GM10248 (cell line): ENCODE measurements around the gene ULK4.

Source experiments
- CTCF ChIA-PET: fragments of 300-600 bp; sonication (Branson Sonifier 250); formaldehyde crosslinking; extraction: SDS; loops from one replicate; lab custom pipeline; 2021; ENCODE audit warnings: antibody characterized with exemption; lab: Yijun Ruan, JAX
- POLR2A ChIA-PET: fragments of 350-650 bp; sonication (Branson Sonifier 250); formaldehyde crosslinking; extraction: SDS; loops from one replicate; lab custom pipeline; 2020; ENCODE audit warnings: antibody characterized with exemption; lab: Yijun Ruan, JAX
- DNase-seq: peaks from one replicate; pipeline ENCODE4 v3.0.0; 2012; ENCODE audit errors: extremely low spot score
- TF ChIP-seq, protein P1 (sequence below): IDR thresholded peaks from 2 replicates; pipeline ENCODE4 v1.5.1; 2012; ENCODE audit warnings: mild to moderate bottlenecking, low read depth; ENCODE audit errors: extremely low read depth, missing control alignments, control extremely low read depth

ULK4 gene

DNA sequence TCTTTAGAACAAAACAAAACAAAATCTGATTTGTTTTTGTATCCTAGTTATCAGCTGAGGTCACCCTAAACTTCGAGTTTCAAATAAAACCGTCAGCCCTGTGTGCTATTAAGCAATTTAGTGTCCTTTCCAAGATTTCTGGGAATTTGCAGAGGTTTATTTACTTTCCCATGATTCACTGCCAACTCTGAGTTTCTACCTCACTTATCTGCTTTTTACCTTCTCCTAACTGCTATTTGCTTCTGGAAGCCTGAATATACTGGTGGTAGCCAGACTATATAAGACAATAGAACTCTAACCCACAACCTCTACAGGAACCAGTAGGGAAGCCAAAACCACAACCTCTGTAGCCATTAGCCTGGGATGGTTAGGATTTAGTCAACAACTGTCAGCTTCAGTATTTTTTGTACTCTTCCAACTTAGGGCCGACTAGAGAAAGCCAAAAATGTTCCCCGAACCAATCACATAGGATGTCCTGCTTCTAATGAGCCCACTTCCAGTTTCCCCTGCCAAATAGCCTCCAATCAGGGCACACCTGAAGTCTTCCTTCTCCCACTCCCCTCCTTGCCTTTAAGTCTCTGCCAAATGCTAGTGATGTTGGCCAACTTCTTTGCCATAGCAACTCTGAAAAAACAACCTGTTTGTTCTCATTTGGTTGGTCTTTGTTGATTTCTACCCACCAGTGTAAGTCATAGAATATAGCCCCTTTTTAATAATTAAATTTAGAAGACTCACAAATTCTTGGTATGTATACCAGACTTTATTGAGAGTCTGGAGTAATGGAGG is 273.1 kb downstream of the ULK4 start:
- no peak for DNase-seq

DNA sequence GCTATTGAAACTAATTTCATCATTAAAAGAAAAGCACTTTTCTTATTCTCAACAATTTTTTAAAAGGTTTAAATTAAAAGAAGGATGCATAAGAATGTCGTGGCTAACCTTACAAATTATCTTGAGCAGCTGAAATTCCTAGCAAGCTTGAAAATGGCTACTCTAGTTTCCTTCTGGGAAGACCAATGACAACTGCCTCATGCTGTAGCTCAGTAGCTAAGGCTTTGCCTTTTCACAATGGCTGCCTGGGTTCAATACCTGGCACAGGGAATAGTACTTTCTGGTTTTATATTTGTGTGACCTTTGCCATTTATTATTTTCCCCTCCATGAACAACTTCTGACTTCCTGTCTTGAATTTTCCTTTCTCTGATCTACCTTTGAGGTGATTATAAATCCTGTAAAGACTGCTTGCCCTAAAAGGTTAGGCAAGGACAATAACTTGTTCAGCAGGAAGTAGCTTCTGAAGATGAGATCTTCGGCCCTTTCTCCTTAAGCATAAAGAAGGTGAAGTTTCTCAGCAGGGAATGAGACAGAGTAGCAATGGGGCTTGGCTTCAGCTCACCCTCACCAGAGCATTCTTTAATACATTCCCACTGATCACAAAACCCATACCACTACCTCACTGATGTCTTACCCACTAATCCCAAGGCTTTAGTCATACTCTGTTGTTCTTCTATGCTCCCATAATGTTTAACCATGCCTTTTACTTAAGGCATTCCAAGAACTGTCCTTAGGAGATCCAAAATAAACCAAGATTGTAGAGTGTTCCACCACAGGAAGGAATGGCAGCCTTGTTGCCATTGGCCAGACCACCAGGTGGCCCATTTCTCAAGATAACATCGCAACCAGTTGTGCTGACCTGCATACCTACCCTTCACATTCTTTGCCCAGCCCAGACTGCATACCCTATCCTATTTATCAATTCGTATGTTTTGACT is 276.8 kb downstream of the ULK4 start:
- ChIA-PET CTCF (interaction anchor here (0.8 to 1.2 kb wide), 2 partner anchors 9 to 10 kb away, joined by 3 read pairs; no protein-coding TSS in a partner anchor), POLR2A (no interaction called here)
- TF ChIP-seq, protein P1, sequence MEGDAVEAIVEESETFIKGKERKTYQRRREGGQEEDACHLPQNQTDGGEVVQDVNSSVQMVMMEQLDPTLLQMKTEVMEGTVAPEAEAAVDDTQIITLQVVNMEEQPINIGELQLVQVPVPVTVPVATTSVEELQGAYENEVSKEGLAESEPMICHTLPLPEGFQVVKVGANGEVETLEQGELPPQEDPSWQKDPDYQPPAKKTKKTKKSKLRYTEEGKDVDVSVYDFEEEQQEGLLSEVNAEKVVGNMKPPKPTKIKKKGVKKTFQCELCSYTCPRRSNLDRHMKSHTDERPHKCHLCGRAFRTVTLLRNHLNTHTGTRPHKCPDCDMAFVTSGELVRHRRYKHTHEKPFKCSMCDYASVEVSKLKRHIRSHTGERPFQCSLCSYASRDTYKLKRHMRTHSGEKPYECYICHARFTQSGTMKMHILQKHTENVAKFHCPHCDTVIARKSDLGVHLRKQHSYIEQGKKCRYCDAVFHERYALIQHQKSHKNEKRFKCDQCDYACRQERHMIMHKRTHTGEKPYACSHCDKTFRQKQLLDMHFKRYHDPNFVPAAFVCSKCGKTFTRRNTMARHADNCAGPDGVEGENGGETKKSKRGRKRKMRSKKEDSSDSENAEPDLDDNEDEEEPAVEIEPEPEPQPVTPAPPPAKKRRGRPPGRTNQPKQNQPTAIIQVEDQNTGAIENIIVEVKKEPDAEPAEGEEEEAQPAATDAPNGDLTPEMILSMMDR: no peak
- no peak for DNase-seq

More for the DNA sequence above, 273.1 kb downstream of the ULK4 start:
- CTCF ChIA-PET: no interaction called here
- POLR2A ChIA-PET: no interaction called here
- TF ChIP-seq, protein P1: no peak

DNA sequence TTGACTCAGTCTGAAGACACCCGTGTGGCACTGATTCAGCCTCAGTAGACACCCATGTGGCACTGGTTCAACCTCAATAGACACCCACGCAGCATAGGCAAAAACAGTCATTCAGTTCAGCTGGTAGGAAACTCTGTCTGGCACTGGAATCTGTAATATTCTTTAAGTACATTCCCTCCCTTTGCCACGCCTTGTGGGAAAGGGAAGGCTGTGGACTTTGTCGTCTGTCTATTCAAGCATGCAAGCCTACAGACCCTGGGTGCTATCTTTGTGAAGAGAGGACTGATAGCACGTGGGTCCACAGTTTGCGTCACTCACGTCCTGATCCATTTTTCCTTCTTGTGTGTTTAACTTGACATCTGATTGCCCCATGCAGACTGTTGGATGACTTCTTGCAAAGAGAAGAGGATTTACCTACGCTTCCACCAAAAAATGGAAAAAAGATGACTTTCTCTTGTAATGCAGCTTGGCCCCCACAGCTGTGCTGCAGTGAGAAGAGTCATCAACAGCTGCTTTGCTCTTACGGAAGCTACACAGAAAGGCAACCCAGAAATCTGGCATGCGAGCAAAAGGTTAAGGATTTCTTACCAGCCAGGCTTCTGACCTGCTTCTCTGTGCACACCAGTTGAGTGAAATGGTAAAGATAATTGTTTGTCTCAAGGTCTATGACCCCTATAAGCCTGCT is 278.1 kb downstream of the ULK4 start:
- POLR2A ChIA-PET: no interaction called here

DNA sequence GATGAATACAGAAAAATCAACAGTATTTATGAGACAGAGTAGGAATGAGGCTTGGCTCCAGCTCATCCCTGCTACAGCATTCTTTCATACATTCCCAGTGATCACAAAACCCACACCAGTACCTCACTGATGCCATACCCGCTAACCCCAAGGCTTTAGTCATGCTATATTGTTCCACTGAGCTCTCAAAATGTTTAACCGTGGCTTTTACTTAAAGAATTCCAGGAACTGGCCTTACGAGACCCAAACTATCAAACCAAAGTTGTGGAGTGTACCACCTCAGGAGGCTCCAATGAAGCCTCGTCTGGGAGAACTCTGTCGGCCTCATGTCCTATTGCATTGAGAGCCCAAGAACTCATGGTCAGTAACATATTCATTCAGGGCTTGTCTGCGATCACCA is 278.9 kb downstream of the ULK4 start:
- ChIA-PET POLR2A (no interaction called here), CTCF (interaction anchor here (0.8 kb wide), 1 partner anchor 12 kb away, joined by 3 read pairs; no protein-coding TSS in a partner anchor)

More for the DNA sequence above, 278.1 kb downstream of the ULK4 start:
- CTCF ChIA-PET: interaction anchor here (0.8 kb wide), 1 partner anchor 12 kb away, joined by 3 read pairs; no protein-coding TSS in a partner anchor
- TF ChIP-seq, protein P1: no peak
- no peak for DNase-seq

DNA sequence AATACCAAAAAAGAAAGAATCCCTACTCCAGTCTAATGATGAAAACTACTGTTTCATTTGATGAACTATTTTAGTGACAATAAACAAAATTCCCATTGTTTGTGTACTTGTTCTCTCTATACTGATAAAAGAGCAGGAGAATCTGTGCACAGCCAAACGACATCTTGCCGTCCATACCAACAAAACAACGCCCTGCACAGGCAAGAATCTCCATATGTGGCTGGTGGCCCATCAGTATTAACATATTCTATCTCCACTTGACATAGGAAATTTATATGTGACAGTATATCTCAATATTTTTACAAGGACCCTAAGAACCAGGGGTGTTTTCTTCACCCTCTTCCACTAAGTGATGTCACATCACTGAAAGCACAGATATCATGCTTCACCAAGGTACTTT is 279.5 kb downstream of the ULK4 start:
- TF ChIP-seq, protein P1: no peak
- ChIA-PET POLR2A (no interaction called here), CTCF (interaction anchor here (0.8 kb wide), 2 partner anchors 13 to 15 kb away, joined by 3 read pairs; no protein-coding TSS in a partner anchor)
- DNase-seq: no peak

More for the DNA sequence above, 278.9 kb downstream of the ULK4 start:
- DNase-seq: no peak
- TF ChIP-seq, protein P1: no peak
